ENCODE data around the gene ZNF496.

GRCh38 chr1:247326411-247327130 lies 5.1 kb downstream of the ZNF496 start:
- TF ChIP-seq, protein P1, sequence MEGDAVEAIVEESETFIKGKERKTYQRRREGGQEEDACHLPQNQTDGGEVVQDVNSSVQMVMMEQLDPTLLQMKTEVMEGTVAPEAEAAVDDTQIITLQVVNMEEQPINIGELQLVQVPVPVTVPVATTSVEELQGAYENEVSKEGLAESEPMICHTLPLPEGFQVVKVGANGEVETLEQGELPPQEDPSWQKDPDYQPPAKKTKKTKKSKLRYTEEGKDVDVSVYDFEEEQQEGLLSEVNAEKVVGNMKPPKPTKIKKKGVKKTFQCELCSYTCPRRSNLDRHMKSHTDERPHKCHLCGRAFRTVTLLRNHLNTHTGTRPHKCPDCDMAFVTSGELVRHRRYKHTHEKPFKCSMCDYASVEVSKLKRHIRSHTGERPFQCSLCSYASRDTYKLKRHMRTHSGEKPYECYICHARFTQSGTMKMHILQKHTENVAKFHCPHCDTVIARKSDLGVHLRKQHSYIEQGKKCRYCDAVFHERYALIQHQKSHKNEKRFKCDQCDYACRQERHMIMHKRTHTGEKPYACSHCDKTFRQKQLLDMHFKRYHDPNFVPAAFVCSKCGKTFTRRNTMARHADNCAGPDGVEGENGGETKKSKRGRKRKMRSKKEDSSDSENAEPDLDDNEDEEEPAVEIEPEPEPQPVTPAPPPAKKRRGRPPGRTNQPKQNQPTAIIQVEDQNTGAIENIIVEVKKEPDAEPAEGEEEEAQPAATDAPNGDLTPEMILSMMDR (IDR thresholded peaks at IDR 0.05) = no peak
- no peak for TF ChIP-seq REST (IDR thresholded peaks at IDR 0.05; ENCODE audit: insufficient read depth in 1 of 2, low read depth in 2 of 2, low read length in 1 of 2)
